Activated T-helper 1 cell treated with anti-CD3 and anti-CD28 coated beads, Interleukin-12 subunit alpha, Interleukin-12 subunit beta, Interleukin-2, Interleukin-4 antibody, amounts not matched to agents 30 ng/mL and 10 ng/mL and 1 ng/mL, durations not matched to agents 14 hours and 24 hours and 36 hours (primary cell): ENCODE measurements around the gene SPRYD7. TPM values are rescaled to one million over a fixed set of nuclear protein-coding genes. Genes with fewer than 3 reads are reported as not detected.
A peak's percentile ranks its signal among the peaks of the same experiment; 100 is the strongest.

ENCODE experiments used
- DNase-seq: peaks from one replicate; pipeline ENCODE4 v3.0.0; 2021; ENCODE audit warnings: low spot score
- H3K27ac Mint-ChIP-seq: one replicate; pipeline ENCODE4 v1.8.0; 2021; ENCODE audit warnings: mild to moderate bottlenecking, mixed read lengths
- H3K27me3 Mint-ChIP-seq: one replicate; pipeline ENCODE4 v1.8.0; 2022; ENCODE audit warnings: mild to moderate bottlenecking, moderate library complexity, mixed read lengths; ENCODE audit not compliant: insufficient read depth
- H3K36me3 Mint-ChIP-seq: one replicate; pipeline ENCODE4 v1.8.0; 2021; ENCODE audit warnings: low read depth, mixed read lengths
- H3K4me1 Mint-ChIP-seq: one replicate; pipeline ENCODE4 v1.8.0; 2021; ENCODE audit warnings: low read depth, mixed read lengths
- H3K4me3 Mint-ChIP-seq: one replicate; pipeline ENCODE4 v1.8.0; 2021; ENCODE audit warnings: mild to moderate bottlenecking, moderate library complexity, mixed read lengths
- H3K9me3 Mint-ChIP-seq: one replicate; pipeline ENCODE4 v1.8.0; 2021; ENCODE audit warnings: mixed read lengths
- intact Hi-C: fragments of 100-400 bp; cut with micrococcal nuclease; formaldehyde crosslinking; loops from one replicate; pipeline ENCODE4 v1.15.1; 2024
- total RNA-seq: library from RNA; stranded (reverse); gene quantifications from 2 replicates; pipeline ENCODE4 v1.2.3, GENCODE V29; 2022

Gene SPRYD7, protein sequence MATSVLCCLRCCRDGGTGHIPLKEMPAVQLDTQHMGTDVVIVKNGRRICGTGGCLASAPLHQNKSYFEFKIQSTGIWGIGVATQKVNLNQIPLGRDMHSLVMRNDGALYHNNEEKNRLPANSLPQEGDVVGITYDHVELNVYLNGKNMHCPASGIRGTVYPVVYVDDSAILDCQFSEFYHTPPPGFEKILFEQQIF
- 6.9 and 7.0 TPM in 2 replicates for total RNA-seq

DNA sequence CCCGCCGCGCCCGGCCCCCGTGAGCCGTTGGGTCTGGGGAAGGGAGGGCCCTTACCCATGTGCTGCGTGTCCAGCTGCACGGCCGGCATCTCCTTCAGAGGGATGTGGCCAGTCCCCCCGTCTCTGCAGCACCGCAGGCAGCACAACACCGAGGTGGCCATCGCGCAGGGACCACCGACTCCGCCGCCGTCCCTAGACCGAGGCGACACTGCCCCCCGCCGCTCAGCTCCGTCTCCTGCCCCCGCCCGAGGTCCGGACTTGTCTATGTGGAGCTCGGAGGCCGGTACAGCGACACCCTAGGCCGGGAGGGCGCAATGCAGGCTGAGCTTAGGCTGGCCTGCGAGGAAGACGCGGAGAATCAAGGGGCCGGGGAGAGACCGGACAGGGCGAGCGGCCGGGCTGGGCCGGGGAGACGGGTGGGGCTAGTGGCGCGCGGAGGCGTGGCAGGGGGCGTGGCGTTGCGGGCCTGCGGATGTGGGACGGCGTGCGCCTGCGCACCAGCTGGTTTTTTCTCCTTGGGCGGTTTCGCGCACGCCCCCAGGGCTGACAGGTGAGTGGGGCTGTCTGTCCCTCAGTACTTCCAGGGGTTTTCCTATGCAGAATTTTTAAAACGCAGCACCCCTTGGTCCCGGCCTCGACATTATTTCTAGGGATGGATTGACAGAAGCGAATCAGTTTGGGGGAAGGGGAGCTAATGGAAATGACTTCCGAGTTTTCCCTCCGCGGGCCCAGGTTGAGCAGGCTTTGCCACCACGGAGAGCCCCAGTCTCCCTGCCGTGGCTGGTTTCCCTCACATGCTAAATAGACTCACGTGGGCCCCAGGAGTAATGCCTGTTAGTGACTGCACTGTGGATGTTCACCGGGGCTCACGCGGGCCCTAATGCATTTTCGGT, at the start of gene SPRYD7:
Gene SPRYD7, minus strand, starts transcription at position 266 of the 893 bp plus-strand sequence. Its CDS starts 105 bp downstream, at position 161.
- peaks cover 22% of the 10 kb centered on the region for H3K27me3 Mint-ChIP-seq
- intact Hi-C loops: loop anchor here (1.0 to 10.0 kb wide), 11 partner anchors 61 to 1648 kb away; partner anchors contain the start of genes CAB39L, CDADC1, EBPL and RCBTB1
- DNase-seq: peak; percentile 92
- H3K4me3 Mint-ChIP-seq: peak within 1 kb of the TSS; percentile 94
- H3K4me1 Mint-ChIP-seq: peaks cover 11% of the 10 kb centered on the region
- H3K9me3 Mint-ChIP-seq: no peaks in the 10 kb centered on the region
- peak within 1 kb of the TSS; percentile 87 for H3K27ac Mint-ChIP-seq
- H3K36me3 Mint-ChIP-seq: no peaks in the 10 kb centered on the region

DNA sequence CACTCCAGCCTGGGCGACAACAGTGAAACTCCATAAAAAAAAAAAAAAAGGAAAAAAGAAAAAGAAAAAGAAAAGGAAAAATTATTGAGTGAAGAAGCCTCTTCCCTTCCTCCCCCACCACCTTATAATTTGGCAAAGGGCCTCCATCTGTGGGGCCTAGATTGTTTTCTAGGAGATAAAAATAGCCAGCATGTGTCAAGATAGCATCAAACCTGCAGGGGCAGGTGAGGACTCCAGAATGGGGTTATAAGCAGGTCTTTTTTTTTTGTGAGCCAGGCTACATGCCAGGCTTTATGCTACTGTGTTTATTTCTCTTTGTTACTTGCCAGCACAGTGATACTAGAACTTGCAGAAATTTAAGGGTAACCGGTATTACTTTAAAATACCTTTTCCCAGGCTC, 49.0 kb upstream of the SPRYD7 start:
- Mint-ChIP-seq H3K9me3 (no peaks in the 10 kb centered on the region), H3K27ac (no peak overlapping the region), H3K36me3 (peaks cover 36% of the 10 kb centered on the region), H3K27me3 (no peaks in the 10 kb centered on the region), H3K4me1 (no peaks in the 10 kb centered on the region), H3K4me3 (no peak overlapping the region)
- intact Hi-C loops: no loop called here
- no peak for DNase-seq

DNA sequence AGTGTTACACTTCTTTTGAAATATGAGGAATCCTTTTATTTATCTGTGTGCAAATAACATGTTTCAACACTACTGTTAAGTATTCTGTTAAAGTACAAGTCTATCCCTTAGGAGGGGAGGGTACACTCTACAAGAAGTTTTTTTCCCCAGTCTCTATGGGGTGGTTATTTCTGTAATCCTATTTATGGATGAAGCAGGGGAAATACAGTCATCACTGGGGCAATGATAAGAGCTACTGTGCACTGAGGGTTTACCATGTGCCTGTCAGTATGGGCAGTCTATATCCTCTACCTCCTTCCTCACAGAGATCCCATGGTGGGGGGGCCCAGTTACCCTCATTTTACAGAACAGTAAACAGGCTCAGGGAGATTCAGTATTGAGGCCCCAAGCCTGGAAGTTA, 44.1 kb upstream of the SPRYD7 start:
- no peaks in the 10 kb centered on the region for H3K27me3 Mint-ChIP-seq
- H3K4me1 Mint-ChIP-seq: peaks cover 5% of the 10 kb centered on the region
- H3K9me3 Mint-ChIP-seq: no peaks in the 10 kb centered on the region
- H3K4me3 Mint-ChIP-seq: no peak overlapping the region
- peaks cover 25% of the 10 kb centered on the region for H3K36me3 Mint-ChIP-seq
- DNase-seq: no peak
- H3K27ac Mint-ChIP-seq: no peak overlapping the region
- intact Hi-C loops: no loop called here

DNA sequence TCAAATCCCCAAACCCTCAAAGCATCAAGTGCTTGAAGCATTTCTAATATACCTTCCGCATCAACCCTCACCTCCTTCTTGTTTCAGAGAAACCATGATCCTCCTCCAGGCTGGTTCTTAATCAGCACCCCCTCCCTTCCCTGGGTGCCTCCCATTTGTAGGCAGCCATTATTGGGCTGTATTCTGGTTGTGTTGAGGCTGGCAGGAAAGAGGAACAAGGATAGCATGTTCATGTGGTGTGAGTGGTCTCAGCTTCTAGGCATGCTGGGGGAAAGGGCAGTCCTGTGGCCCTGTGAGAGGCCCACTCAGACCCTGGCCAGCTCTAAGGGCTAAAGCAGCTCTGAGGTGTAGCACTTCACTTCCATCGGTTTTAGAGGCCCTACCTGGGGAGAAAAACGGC, 41.9 kb upstream of the SPRYD7 start:
- intact Hi-C loops: loop anchor here (2.0 kb wide), 1 partner anchor 19 kb away; the partner anchor contains the start of gene TRIM13
- peak overlapping the region; percentile 27 for H3K27ac Mint-ChIP-seq
- H3K4me1 Mint-ChIP-seq: peaks cover 5% of the 10 kb centered on the region
- no peak overlapping the region for H3K4me3 Mint-ChIP-seq
- H3K36me3 Mint-ChIP-seq: peaks cover 16% of the 10 kb centered on the region
- no peaks in the 10 kb centered on the region for H3K27me3 Mint-ChIP-seq
- DNase-seq: no peak
- no peaks in the 10 kb centered on the region for H3K9me3 Mint-ChIP-seq

DNA sequence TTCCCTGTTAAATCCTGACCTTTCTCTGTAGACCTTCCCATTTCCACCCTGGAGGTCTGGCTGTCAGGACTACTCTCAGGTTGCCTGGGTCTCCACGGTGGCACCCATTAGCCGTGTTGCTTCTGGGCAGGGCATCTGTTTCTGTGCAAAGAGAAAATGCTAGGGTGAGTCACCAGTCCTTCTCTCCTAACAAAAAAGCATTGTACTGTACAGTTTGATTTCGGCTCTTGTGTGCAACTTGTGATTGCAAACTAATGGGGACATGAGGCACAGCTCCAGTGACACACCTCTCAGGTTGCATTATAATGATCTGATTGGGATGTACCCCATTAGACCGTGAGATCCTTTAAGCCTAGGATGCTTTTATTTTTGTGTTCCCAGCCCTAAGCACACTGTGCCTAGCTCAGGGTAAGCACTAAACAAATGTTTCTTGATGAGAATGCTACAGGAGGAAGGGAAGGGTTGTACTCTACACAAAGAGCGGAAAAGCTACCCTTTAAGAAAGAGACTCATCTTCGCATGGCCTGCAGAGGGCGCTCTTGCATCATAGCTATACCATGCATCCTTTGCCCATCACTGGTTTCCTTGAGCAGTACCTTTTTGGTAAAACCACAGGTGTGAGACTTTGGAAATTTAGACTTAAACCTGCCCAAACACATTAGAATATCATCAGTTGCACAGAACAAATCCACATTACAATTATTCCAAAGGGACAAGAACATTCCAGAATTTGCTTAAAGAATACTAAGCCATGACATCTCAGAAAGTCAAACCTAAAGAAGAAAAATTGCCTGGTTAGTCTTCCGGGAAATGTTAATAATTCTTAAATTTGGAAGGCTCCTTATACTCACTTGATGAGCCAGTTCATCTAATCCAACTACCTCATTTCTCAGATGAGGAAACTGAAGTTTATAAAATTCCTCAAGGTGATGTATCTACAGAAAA, 40.4 kb upstream of the SPRYD7 start:
- Mint-ChIP-seq H3K9me3 (no peaks in the 10 kb centered on the region), H3K27ac (no peak overlapping the region), H3K4me3 (no peak overlapping the region), H3K27me3 (no peaks in the 10 kb centered on the region), H3K4me1 (peaks cover 5% of the 10 kb centered on the region), H3K36me3 (peaks cover 5% of the 10 kb centered on the region)
- intact Hi-C loops: loop anchor here (1.0 to 2.0 kb wide), 5 partner anchors 20 to 1094 kb away; partner anchors contain the start of gene TRIM13
- peak; percentile 56 for DNase-seq

DNA sequence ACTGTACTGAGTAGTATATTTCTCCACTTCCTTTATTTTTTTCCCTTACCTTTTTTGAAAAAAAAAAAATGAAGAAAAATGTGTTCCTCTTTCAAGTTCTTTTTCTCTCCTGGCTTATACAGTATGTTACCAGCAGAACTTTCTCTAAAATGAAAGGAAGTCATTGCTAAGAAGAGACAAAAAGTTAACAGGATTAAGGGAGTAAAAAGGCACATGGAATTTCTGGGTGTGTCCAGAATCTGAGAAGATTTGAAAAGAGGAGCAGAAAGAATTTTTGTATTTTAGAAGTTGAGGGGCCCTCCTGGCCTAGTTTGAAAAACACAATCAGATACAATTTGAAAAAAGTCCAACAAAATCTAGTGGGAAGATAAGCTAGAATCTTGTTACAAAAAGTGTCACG, 39.7 kb upstream of the SPRYD7 start:
- Mint-ChIP-seq H3K27me3 (no peaks in the 10 kb centered on the region), H3K9me3 (no peaks in the 10 kb centered on the region), H3K36me3 (peaks cover 3% of the 10 kb centered on the region), H3K27ac (no peak overlapping the region), H3K4me1 (peaks cover 5% of the 10 kb centered on the region), H3K4me3 (no peak overlapping the region)
- intact Hi-C loops: loop anchor here (1.0 to 2.0 kb wide), 5 partner anchors 21 to 1094 kb away; partner anchors contain the start of gene TRIM13
- DNase-seq: no peak

DNA sequence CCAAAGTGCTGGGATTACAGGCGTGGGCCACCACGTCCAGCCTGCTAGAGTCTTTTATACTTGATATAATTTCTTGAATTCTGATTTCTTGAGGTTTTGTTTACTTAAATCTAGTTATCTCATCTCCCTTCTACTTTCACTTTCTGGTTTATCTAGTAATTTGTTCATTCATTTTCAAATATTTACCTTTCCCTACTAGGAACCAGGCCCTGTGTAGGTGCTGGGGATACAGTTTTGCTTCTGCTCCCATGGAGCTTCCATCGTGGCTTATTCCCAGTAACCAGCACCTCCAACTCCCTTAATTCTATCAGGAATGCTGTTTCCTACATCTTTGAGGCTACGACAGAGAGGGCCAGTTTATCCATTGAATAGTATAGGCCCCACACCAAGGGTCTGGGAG, 36.6 kb upstream of the SPRYD7 start:
- Mint-ChIP-seq H3K4me3 (no peak overlapping the region), H3K27me3 (no peaks in the 10 kb centered on the region), H3K36me3 (peaks cover 8% of the 10 kb centered on the region), H3K27ac (no peak overlapping the region), H3K9me3 (no peaks in the 10 kb centered on the region), H3K4me1 (peaks cover 5% of the 10 kb centered on the region)
- intact Hi-C loops: no loop called here
- no peak for DNase-seq

DNA sequence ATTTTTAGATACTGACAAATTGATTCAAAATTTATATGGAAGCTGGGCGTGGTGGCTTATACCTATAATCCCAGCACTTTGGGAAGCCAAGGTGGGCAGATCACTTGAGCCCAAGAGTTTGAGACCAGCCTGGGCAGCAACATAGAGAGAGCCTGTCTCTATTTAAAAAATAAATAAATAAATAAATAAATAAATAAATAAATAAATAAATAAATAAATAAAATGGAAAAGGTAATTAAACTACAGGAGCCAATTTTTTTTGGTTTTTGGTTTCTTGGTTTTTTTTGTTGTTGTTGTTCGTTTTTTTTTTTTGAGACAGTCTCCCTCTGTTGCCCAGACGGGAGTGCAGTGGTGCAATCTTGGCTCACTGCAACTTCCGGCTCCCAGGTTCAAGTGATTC, 31.3 kb upstream of the SPRYD7 start:
- DNase-seq: no peak
- H3K9me3 Mint-ChIP-seq: peaks cover 14% of the 10 kb centered on the region
- H3K27me3 Mint-ChIP-seq: no peaks in the 10 kb centered on the region
- no peak overlapping the region for H3K4me3 Mint-ChIP-seq
- intact Hi-C loops: no loop called here
- no peaks in the 10 kb centered on the region for H3K4me1 Mint-ChIP-seq
- no peak overlapping the region for H3K27ac Mint-ChIP-seq
- peaks cover 25% of the 10 kb centered on the region for H3K36me3 Mint-ChIP-seq

DNA sequence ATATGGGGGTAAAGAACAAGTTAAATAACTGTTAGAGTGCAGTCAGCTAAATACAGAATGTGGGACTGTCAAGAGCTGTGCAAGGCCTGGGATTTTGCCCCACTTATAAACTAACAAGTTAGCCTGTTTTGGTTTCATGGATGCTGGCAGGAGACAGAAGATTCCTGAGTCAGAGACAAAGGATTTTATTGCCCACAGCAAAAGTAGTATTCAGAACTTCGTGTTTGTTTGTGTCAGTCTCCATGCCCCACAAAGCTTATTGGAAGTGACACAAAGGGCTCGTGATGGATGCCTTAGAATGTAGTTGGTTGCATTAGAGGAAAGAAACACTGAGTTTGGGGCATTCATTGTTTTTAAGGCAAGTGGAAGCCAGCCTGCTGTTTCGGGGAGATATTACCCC, 22.2 kb upstream of the SPRYD7 start:
- Mint-ChIP-seq H3K9me3 (peaks cover 15% of the 10 kb centered on the region), H3K27me3 (no peaks in the 10 kb centered on the region), H3K4me3 (no peak overlapping the region), H3K36me3 (peaks cover 6% of the 10 kb centered on the region), H3K4me1 (no peaks in the 10 kb centered on the region), H3K27ac (no peak overlapping the region)
- no peak for DNase-seq
- intact Hi-C loops: no loop called here

DNA sequence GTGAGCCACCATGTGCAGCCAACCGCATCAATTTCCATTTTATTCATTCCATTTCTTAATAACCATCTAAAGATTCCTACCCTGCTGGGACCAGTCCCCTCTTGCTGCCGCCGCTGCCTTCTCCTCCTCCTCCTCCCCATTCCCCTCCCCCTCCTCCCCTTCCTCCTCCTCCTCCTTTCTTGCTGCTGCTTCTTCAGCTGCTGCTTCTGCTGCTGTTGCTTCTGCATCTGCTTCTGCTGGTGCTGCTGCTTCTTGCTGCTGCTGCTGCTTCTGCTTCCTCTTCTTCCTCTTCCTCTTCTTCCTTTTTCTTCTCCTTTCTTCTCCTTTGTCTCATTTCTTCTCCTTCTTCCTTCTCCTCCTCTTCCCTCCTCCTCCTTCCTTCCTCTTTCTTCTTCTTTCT, 20.0 kb upstream of the SPRYD7 start:
- DNase-seq: no peak
- H3K9me3 Mint-ChIP-seq: peaks cover 7% of the 10 kb centered on the region
- intact Hi-C loops: no loop called here
- H3K27ac Mint-ChIP-seq: no peak overlapping the region
- no peak overlapping the region for H3K4me3 Mint-ChIP-seq
- no peaks in the 10 kb centered on the region for H3K27me3 Mint-ChIP-seq
- no peaks in the 10 kb centered on the region for H3K4me1 Mint-ChIP-seq
- H3K36me3 Mint-ChIP-seq: peaks cover 5% of the 10 kb centered on the region

DNA sequence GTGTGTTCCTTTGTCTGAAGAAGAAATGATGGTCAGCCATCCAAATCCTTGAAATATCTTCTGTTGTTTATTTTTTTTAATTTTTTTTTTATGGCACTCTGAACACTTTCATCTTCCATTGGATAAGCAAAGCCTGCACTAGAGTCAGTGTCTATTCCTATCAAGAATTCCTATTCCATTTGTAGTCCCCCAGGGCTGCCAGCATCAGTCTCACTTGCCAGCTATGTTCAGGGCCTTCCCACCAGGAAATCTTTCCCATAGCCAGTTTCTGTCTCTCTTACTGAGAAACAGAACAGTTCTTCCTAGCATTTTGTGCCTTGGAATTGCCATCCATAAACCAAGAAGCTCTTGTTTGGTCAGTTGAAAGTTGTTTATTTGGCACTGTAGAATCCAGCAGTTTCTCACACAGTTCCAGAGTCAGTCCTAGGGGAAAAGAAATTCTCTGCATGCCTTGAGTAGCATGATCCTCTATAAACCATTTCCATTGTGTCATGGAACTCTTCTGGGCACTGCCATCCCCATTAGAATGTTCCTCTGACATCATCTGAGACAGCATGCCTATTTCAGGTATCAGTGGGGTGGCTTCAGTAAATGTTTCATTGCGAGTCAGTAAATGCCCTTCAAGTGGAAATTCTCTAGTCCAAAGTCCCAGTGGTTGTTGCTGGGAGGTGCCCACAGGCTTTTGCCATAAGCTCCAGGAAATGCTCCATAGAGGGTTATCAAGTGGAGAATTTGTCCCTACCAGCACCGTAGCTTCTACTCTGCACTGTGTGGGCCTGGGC, 18.7 kb upstream of the SPRYD7 start:
- H3K36me3 Mint-ChIP-seq: no peaks in the 10 kb centered on the region
- intact Hi-C loops: no loop called here
- DNase-seq: no peak
- no peak overlapping the region for H3K4me3 Mint-ChIP-seq
- H3K9me3 Mint-ChIP-seq: peaks cover 7% of the 10 kb centered on the region
- no peaks in the 10 kb centered on the region for H3K27me3 Mint-ChIP-seq
- H3K27ac Mint-ChIP-seq: no peak overlapping the region
- H3K4me1 Mint-ChIP-seq: no peaks in the 10 kb centered on the region

DNA sequence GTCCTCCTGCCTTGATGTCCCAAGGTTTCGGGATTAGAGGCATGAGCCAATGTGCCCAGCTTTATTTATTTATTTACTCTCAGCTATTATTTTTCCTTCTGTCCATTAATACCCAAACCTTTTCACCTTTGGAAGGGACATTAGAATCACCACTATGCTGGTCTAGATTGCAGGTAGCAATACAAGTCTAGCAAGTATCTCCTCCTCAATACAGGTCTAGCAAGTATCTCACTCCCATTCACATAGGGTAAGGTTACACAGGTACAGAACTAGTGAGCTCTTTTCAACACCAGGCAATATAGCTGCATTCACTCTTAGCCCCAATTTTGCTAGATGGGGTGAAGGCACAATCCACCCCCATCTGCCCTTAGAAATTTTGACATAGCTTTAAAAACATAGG, 17.4 kb upstream of the SPRYD7 start:
- H3K36me3 Mint-ChIP-seq: no peaks in the 10 kb centered on the region
- no peak for DNase-seq
- no peak overlapping the region for H3K4me3 Mint-ChIP-seq
- no peak overlapping the region for H3K27ac Mint-ChIP-seq
- no peaks in the 10 kb centered on the region for H3K9me3 Mint-ChIP-seq
- intact Hi-C loops: no loop called here
- H3K4me1 Mint-ChIP-seq: no peaks in the 10 kb centered on the region
- H3K27me3 Mint-ChIP-seq: no peaks in the 10 kb centered on the region
